HG03432 (cell line): ENCODE results near the gene OR11H1.
"Not testable (repeated sequence)": the region's sequence is repeated elsewhere in the genome, so short reads cannot be mapped to it uniquely, and the experiment has no call there.

Experiments
- ATAC-seq: cut with Tn5 transposase; IDR thresholded peaks from one replicate; pipeline ENCODE4 v1.9.1; 2021; ENCODE audit warnings: mild to moderate bottlenecking, moderate library complexity; ENCODE audit not compliant: unreplicated experiment

OR11H1 gene

GRCh38 chr22:15527892-15528291 lies at the start of gene OR11H1:
Gene OR11H1, plus strand, starts transcription at chr22:15528192. Its CDS starts 0 bp downstream, at chr22:15528192.
- ATAC-seq, result not testable (repeated sequence)

- ATAC-seq, result not testable (repeated sequence)
These were observed 18.0 kb upstream of the OR11H1 start for GRCh38 chr22:15509967-15510366.

DNA sequence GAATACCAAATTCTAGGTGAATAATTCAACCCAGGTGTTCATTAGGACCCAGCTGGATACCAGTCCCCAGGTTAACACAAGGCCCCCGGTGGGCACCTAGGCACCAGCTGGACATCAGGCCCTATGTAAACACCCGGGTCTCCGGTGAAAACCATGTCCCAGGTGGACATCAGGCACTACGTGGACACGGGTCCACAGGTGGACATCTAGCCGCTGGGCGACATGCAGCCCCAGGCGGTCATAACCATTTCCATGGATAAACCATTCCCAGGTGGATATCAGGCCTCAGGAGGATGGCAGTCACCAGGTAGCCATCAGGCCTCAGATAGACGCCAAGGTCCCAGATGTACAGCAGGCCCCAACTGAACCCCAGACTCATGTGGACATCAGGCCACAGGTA lies 12.1 kb upstream of the OR11H1 start:
- not testable (repeated sequence) for ATAC-seq

- ATAC-seq, result not testable (repeated sequence)
These were observed 25.8 kb downstream of the OR11H1 start for GRCh38 chr22:15553767-15554166.

GRCh38 chr22:15563461-15563860 lies 35.5 kb downstream of the OR11H1 start:
- ATAC-seq, result not testable (repeated sequence)

GRCh38 chr22:15565063-15565462 lies 37.1 kb downstream of the OR11H1 start:
- not testable (repeated sequence) for ATAC-seq
